Measurements from ENCODE around the gene TMPRSS13.

Gene TMPRSS13

DNA sequence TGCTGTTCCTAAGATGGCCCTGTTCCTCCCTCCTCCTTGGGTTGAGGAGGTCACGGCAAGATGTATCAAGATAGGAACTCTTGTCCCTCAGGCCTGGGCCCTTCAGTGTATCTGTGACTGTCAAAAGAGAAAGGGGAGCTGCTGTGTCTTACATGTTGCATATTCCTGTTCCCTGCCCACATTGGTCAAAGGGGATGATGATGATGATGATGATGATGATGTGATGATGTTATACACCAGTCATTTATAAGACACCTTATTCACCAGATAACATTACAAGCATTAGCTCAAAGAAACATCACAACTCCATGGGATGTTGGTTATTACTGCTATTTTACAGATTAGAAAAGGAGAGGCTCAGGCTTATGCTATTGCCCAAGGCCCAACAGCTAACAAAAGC, 66.4 kb downstream of the TMPRSS13 start:
- no peaks in the 10 kb centered on the region for H3K36me3 ChIP-seq (ENCODE audit: control insufficient read depth, insufficient read depth, low read length)
- H2BK15ac ChIP-seq (replicated peaks; ENCODE audit: low read depth), result no peak overlapping the region
- DNase-seq, result no peak
- H4K5ac ChIP-seq (ENCODE audit: low read length), result no peak overlapping the region
- H3K18ac ChIP-seq (ENCODE audit: low read length), result no peak overlapping the region
- no peak overlapping the region for H3K4ac ChIP-seq (ENCODE audit: low read depth, low read length)
- H3K56ac ChIP-seq (ENCODE audit: low read length), result no peak overlapping the region
- H3K79me1 ChIP-seq (ENCODE audit: low read length), result no peaks in the 10 kb centered on the region
- H3K79me2 ChIP-seq (ENCODE audit: control insufficient read depth, insufficient read depth, low read length), result no peaks in the 10 kb centered on the region
- no peak overlapping the region for H2BK120ac ChIP-seq (ENCODE audit: low read depth, low read length)
- no peak overlapping the region for H2BK5ac ChIP-seq (ENCODE audit: low read length)
- no peak overlapping the region for H3K27ac ChIP-seq (ENCODE audit: low read depth, low read length)
- no peak overlapping the region for H3K9ac ChIP-seq (ENCODE audit: low read length)
- no peak overlapping the region for H2AK5ac ChIP-seq (ENCODE audit: low read length)
- H3K4me2 ChIP-seq (ENCODE audit: low read length), result no peak overlapping the region
- H3K4me1 ChIP-seq (ENCODE audit: control insufficient read depth, low read depth, low read length), result peaks cover 2% of the 10 kb centered on the region
- no peak overlapping the region for H3K23ac ChIP-seq (ENCODE audit: low read length)
- H3K4me3 ChIP-seq (ENCODE audit: low read length), result no peak overlapping the region
- H3K27me3 ChIP-seq (ENCODE audit: insufficient read depth, low read length, poor library complexity), result no peaks in the 10 kb centered on the region
- no CpG with 5 or more reads among the region's 1 CpG for WGBS (ENCODE audit: extremely low coverage, insufficient coverage, low lambda C conversion rate)
- H4K8ac ChIP-seq (ENCODE audit: low read depth, low read length), result no peak overlapping the region

DNA sequence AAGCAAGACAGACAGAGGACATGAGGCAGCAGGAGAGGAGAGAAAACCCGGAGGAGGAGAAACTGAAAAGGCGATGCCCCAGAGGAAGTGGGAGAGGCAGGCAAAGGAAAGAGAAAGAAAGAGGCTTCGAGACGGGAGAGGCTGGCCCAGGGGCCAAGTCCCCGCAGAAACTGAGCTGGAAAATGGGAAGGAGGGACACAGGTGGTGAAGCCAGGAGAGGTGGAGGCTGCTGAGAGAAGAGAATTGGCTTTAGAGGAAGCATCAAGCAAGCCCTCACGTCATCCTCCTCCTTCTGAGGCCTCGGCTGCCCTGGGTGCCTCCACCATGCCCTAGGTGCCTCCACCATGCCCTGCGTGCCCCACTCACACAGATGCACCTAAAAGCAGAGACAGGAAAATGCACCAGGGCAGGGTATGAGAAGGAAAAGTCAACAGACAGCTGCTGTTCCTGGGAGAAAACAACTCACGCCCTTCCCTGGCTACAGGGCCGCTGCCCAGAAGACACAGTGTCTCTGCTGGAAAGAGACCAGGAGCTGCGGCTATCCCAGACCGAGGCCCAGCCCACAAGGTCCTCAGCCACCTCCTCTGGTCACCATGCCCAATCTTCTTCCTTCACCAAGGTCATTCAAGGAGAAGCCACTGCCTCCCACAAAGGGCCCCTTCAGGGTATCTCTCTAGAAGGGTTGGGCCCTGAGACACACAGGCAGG, 67.0 kb downstream of the TMPRSS13 start:
- Histone ChIP-seq H2BK5ac (ENCODE audit: low read length) (no peak overlapping the region), H3K79me2 (ENCODE audit: control insufficient read depth, insufficient read depth, low read length) (no peaks in the 10 kb centered on the region), H3K9ac (ENCODE audit: low read length) (no peak overlapping the region), H3K18ac (ENCODE audit: low read length) (no peak overlapping the region), H3K23ac (ENCODE audit: low read length) (no peak overlapping the region), H3K36me3 (ENCODE audit: control insufficient read depth, insufficient read depth, low read length) (no peaks in the 10 kb centered on the region), H3K4ac (ENCODE audit: low read depth, low read length) (no peak overlapping the region), H4K8ac (ENCODE audit: low read depth, low read length) (no peak overlapping the region), H2BK15ac (replicated peaks; ENCODE audit: low read depth) (no peak overlapping the region), H2BK120ac (ENCODE audit: low read depth, low read length) (no peak overlapping the region), H2AK5ac (ENCODE audit: low read length) (no peak overlapping the region), H3K4me2 (ENCODE audit: low read length) (no peak overlapping the region), H3K79me1 (ENCODE audit: low read length) (no peaks in the 10 kb centered on the region), H3K27me3 (ENCODE audit: insufficient read depth, low read length, poor library complexity) (no peaks in the 10 kb centered on the region), H3K56ac (ENCODE audit: low read length) (no peak overlapping the region), H3K27ac (ENCODE audit: low read depth, low read length) (no peak overlapping the region), H4K5ac (ENCODE audit: low read length) (no peak overlapping the region), H3K4me3 (ENCODE audit: low read length) (no peak overlapping the region), H3K4me1 (ENCODE audit: control insufficient read depth, low read depth, low read length) (peaks cover 2% of the 10 kb centered on the region)
- no peak for DNase-seq
- WGBS (ENCODE audit: extremely low coverage, insufficient coverage, low lambda C conversion rate), result no CpG with 5 or more reads among the region's 12 CpGs

DNA sequence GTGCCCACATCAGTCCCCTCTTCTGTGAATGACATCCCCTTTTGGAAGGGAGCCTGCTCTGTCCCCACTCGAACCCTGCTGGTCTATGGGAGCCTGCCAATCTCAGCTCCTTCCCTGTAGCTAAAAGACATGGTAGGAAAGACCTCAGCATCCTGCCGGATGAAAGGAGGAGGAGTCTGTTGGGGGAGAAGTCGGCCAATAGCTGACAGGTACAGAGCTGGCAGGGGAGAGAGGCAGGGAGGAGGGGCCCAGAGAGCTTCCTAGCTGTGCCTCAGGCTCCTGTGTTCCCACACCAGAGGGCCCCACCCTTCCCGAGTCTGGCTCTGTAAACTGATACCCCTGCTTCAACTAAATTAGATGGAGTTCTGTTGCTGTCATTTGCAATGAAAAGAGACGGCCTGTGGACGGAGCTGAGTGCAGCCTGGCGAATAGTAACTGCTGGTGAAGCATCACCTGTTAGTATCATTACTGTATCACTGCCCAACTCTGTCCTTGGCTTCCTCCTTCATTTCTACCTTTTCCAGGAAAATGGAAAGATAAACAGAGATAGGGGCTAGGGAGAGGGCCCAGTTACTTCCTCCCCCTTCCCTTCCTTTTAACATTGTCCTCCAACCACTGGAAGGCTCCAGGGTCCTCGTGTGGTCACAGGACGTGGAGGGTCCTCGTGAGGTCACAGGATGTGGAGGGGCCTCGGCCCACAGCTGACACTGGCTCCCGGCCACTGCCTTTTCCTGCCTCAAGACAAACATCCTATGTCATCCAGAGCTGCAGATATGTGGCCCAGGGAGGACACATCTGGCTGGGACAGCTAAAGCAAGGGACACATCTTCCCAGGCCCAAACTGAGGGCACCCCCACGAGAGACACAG, 67.8 kb downstream of the TMPRSS13 start:
- Histone ChIP-seq H3K27me3 (ENCODE audit: insufficient read depth, low read length, poor library complexity) (no peaks in the 10 kb centered on the region), H3K23ac (ENCODE audit: low read length) (no peak overlapping the region), H3K4ac (ENCODE audit: low read depth, low read length) (no peak overlapping the region), H3K27ac (ENCODE audit: low read depth, low read length) (no peak overlapping the region), H3K36me3 (ENCODE audit: control insufficient read depth, insufficient read depth, low read length) (no peaks in the 10 kb centered on the region), H2BK120ac (ENCODE audit: low read depth, low read length) (no peak overlapping the region), H4K5ac (ENCODE audit: low read length) (no peak overlapping the region), H3K79me2 (ENCODE audit: control insufficient read depth, insufficient read depth, low read length) (no peaks in the 10 kb centered on the region), H2BK15ac (replicated peaks; ENCODE audit: low read depth) (no peak overlapping the region), H3K4me2 (ENCODE audit: low read length) (no peak overlapping the region), H2BK5ac (ENCODE audit: low read length) (no peak overlapping the region), H3K56ac (ENCODE audit: low read length) (no peak overlapping the region), H2AK5ac (ENCODE audit: low read length) (no peak overlapping the region), H3K18ac (ENCODE audit: low read length) (no peak overlapping the region), H3K4me3 (ENCODE audit: low read length) (no peak overlapping the region), H3K9ac (ENCODE audit: low read length) (no peak overlapping the region), H3K79me1 (ENCODE audit: low read length) (no peaks in the 10 kb centered on the region), H3K4me1 (ENCODE audit: control insufficient read depth, low read depth, low read length) (peaks cover 2% of the 10 kb centered on the region), H4K8ac (ENCODE audit: low read depth, low read length) (no peak overlapping the region)
- WGBS (ENCODE audit: extremely low coverage, insufficient coverage, low lambda C conversion rate), result no CpG with 5 or more reads among the region's 13 CpGs
- peak; percentile 91 for DNase-seq

DNA sequence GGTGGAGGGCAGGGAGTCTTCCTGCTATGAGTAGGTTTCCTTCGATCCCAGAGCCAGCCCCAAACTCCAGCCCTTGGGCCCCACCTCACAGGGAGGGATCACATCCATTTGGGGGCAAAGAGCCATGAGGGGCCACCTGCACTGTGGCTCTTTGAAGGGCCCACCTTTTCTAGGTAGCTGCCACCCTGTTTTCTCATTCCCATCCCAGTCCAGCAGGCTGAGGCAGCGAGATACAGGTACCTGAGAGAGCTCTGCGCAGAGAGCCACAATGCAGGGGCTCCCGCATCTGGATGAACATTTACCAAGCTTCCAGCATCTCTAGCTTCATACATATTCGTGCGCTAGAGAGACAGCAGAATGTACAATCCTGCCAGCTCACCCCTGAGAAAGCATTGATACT, 69.1 kb downstream of the TMPRSS13 start:
- Histone ChIP-seq H3K27ac (ENCODE audit: low read depth, low read length) (no peak overlapping the region), H3K23ac (ENCODE audit: low read length) (no peak overlapping the region), H3K9ac (ENCODE audit: low read length) (no peak overlapping the region), H2BK5ac (ENCODE audit: low read length) (no peak overlapping the region), H2BK120ac (ENCODE audit: low read depth, low read length) (no peak overlapping the region), H4K5ac (ENCODE audit: low read length) (no peak overlapping the region), H3K36me3 (ENCODE audit: control insufficient read depth, insufficient read depth, low read length) (no peaks in the 10 kb centered on the region), H4K8ac (ENCODE audit: low read depth, low read length) (no peak overlapping the region), H2AK5ac (ENCODE audit: low read length) (no peak overlapping the region), H2BK15ac (replicated peaks; ENCODE audit: low read depth) (no peak overlapping the region), H3K4me2 (ENCODE audit: low read length) (no peak overlapping the region), H3K79me2 (ENCODE audit: control insufficient read depth, insufficient read depth, low read length) (no peaks in the 10 kb centered on the region), H3K18ac (ENCODE audit: low read length) (no peak overlapping the region), H3K27me3 (ENCODE audit: insufficient read depth, low read length, poor library complexity) (no peaks in the 10 kb centered on the region), H3K4ac (ENCODE audit: low read depth, low read length) (no peak overlapping the region), H3K4me1 (ENCODE audit: control insufficient read depth, low read depth, low read length) (peaks cover 2% of the 10 kb centered on the region), H3K4me3 (ENCODE audit: low read length) (no peak overlapping the region), H3K79me1 (ENCODE audit: low read length) (no peaks in the 10 kb centered on the region), H3K56ac (ENCODE audit: low read length) (no peak overlapping the region)
- no peak for DNase-seq
- WGBS (ENCODE audit: extremely low coverage, insufficient coverage, low lambda C conversion rate), result no CpG with 5 or more reads among the region's 6 CpGs

DNA sequence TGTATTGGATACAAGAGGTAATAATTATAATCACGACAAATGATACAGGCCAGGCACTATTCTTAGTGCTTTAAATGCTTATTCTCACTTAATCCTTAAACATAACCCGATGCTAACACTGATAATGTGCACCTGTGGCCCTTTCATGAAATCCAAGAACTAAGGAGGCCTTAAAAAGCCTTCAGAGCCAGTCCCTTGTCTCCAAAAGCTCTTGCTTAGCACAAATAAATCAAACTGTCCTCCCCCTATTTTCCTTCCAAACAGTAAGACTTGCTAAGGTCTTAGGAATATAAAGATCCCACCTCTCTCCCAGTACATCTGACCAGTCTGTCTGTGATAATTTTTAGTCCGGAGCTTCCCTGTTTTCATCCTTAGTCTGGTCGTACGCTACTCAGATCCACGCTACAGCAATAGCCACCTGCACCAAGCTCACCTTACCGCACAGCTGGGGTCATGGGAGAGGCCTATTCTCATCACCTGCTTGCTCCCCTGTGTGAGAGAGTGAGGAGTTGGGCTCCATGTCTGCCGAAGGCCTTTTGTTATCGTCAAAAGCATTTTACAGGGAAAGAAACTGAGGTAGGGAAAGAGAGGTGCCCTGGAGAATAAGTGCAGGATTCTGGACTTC, 69.6 kb downstream of the TMPRSS13 start:
- Histone ChIP-seq H3K27ac (ENCODE audit: low read depth, low read length) (no peak overlapping the region), H2BK5ac (ENCODE audit: low read length) (no peak overlapping the region), H3K18ac (ENCODE audit: low read length) (no peak overlapping the region), H3K79me1 (ENCODE audit: low read length) (no peaks in the 10 kb centered on the region), H3K4me1 (ENCODE audit: control insufficient read depth, low read depth, low read length) (peaks cover 2% of the 10 kb centered on the region), H3K4me3 (ENCODE audit: low read length) (no peak overlapping the region), H4K8ac (ENCODE audit: low read depth, low read length) (no peak overlapping the region), H3K4me2 (ENCODE audit: low read length) (no peak overlapping the region), H3K9ac (ENCODE audit: low read length) (no peak overlapping the region), H2AK5ac (ENCODE audit: low read length) (no peak overlapping the region), H3K79me2 (ENCODE audit: control insufficient read depth, insufficient read depth, low read length) (no peaks in the 10 kb centered on the region), H3K23ac (ENCODE audit: low read length) (no peak overlapping the region), H3K4ac (ENCODE audit: low read depth, low read length) (no peak overlapping the region), H3K36me3 (ENCODE audit: control insufficient read depth, insufficient read depth, low read length) (no peaks in the 10 kb centered on the region), H2BK120ac (ENCODE audit: low read depth, low read length) (no peak overlapping the region), H2BK15ac (replicated peaks; ENCODE audit: low read depth) (no peak overlapping the region), H3K56ac (ENCODE audit: low read length) (no peak overlapping the region), H3K27me3 (ENCODE audit: insufficient read depth, low read length, poor library complexity) (no peaks in the 10 kb centered on the region), H4K5ac (ENCODE audit: low read length) (no peak overlapping the region)
- no peak for DNase-seq
- no CpG with 5 or more reads among the region's 9 CpGs for WGBS (ENCODE audit: extremely low coverage, insufficient coverage, low lambda C conversion rate)
